ENCODE data around the gene CAVIN1.
"Not testable (repeated sequence)": the region's sequence is repeated elsewhere in the genome, so short reads cannot be mapped to it uniquely, and the experiment has no call there.

The CAVIN1 gene

DNA sequence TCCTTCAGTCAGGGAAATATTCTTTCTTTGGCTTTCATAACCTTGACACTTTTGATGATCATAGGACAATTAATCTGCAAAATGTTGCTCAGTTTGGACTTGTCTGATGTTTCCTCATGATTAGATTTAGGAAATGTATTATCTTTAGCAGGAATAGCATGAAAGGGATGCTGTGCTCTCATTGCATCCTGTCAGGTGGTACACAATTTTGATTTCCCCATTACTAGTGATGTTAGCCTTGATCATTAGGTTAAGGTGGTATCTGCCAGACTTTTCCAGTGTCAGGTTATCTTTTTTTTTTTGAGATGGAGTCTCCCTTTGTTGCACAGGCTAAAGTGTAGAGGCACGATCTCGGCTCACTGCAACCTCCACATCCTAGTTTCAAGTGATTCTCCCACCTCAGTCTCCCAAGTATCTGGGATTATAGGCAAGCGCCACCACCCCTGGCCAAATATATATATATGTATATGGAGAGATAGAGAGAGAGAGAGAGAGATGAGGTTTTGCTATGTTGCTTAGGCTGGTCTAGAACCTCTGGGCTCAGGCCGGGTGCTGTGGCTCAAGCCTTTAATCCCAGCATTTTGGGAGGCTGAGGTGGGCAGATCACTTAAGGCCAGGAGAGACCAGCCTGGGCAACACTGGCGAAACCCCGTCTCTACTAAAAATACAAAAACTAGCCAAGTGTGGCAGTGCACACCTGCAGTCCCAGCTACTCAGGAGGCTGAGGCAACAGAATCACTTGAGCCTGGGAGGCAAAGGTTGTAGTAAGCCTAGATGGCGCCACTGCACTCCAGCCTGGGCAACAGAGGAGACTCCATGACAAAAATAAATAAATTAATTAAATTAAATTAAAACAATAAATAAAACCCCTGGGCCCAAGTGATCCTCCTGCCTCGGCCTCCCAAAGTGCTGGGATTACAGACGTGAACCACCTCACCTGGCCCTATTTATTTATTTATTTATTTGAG lies 15.8 kb upstream of the CAVIN1 start:
- DNase-seq (ENCODE audit: low read depth, low spot score): no peak
- H3K4me3 ChIP-seq (ENCODE audit: low read length): no peak overlapping the region

DNA sequence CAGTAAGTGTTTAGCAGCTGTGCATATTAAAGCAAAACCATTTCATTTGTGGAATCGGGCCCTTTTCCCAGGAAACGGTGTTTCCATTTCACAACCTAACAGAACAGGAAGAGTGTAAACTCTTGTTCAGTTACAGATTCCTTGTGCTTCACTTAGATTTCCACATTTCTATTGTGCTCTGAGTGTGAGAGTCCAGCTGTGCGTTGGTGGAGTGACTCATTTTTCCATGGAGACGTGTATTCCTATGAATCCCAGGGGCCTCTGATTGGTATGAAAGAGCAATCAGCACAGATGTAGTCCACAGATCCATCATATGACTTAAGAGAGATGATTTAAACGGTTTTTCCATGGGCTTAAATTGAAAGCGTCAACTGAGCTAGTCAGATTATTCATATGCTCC lies 13.3 kb upstream of the CAVIN1 start:
- H3K4me3 ChIP-seq (ENCODE audit: low read length): no peak overlapping the region
- DNase-seq (ENCODE audit: low read depth, low spot score): no peak

DNA sequence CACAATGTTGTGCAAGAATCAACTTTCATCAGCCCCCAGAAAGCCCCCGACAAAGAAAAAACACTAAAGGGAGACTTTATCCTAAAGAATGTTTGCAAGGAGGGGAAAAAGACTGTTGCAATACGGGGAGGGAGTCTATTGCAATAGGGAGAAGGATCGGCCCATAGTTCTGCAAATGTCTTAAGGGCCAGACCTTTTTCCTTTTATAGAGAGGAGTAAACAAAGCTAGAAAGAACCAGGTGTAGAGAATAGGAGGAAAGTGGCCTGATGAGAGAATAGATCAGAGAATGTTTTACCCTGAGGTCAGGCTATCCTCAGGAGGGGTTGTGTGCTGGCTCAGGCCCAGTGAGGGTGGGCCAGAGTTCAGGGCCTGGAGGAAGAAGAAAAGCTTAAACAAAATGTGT lies 8.7 kb upstream of the CAVIN1 start:
- H3K4me3 ChIP-seq (ENCODE audit: low read length): no peak overlapping the region

GRCh38 chr17:42429726-42430447 lies 6.8 kb upstream of the CAVIN1 start:
- no peak overlapping the region for H3K4me3 ChIP-seq (ENCODE audit: low read length)
- DNase-seq (ENCODE audit: low read depth, low spot score): no peak

More for the DNA sequence above, 8.7 kb upstream of the CAVIN1 start:
- DNase-seq (ENCODE audit: low read depth, low spot score): no peak

DNA sequence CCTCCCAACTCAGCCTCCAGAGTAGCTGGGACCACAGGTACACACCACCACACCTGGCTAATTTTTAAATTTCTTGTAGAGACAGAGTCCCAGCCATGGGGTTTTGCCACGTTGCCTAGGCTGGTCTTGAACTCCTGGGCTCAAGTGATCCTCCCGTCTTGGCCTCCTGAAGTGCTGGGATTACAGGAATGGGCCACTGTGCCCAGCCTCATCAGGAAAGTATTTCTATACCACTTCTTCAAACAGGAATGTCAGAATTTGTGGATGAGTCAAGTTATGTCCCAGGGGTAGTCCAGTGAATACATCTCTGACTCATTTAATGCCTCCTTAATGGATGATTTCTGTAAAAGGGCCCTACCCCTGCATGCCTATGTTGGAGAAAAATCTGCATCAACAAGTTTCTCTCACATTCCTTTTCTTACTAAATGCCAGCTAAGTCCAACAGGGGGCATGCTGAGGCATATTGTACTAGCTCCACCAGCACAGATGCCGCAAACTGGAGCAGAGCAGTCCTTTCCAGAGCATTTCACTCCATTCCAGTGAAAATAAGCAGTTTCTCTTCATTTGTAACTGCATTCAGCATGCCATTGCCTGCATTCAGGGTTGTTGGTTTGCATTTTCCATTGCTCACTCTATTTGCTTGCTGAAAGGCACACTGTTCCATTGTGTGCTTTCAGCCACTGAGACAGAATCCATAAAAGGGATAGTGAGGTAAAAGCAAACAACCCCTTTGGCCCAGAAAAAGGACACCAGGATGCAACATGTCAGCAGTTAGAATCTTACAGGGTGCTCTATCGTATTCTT lies 5.3 kb upstream of the CAVIN1 start:
- peak; percentile 49 for DNase-seq (ENCODE audit: low read depth, low spot score)
- no peak overlapping the region for H3K4me3 ChIP-seq (ENCODE audit: low read length)

- H3K4me3 ChIP-seq (ENCODE audit: low read length): no peak overlapping the region
- no peak for DNase-seq (ENCODE audit: low read depth, low spot score)
Measured at GRCh38 chr17:42424991-42425610, 2.0 kb upstream of the CAVIN1 start.

GRCh38 chr17:42423766-42424165 lies 710 bp upstream of the CAVIN1 start:
- no peak for DNase-seq (ENCODE audit: low read depth, low spot score)
- H3K4me3 ChIP-seq (ENCODE audit: low read length): no peak overlapping the region

DNA sequence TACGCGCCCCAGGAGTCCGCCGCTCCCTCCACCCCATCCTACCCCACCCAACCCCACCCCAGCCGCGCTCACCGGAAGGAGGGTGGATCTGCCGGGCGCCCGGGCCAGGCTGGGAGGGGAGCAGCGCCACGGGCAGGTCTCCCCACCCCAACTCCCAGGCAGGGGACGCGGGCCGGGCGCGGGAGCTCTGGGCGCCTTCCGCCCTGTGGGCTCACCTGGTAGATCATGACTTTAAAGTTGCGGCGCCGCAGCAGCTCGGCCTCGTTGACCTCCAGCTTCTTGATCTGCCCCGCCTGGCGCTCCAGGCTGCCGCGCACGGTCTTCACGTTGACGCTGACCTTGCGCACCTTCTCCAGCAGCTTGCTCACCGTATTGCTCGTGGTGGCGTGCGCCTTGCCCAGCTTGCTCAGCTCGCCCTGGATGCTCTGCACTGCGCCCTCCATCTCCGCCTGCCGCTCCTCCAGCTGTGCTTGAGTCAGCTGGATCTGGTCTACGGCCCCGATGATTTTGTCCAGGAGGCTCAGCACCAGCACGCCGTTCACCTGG lies 571 bp downstream of the CAVIN1 start:
- peak overlapping the region; percentile 37 for H3K4me3 ChIP-seq (ENCODE audit: low read length)
- no peak for DNase-seq (ENCODE audit: low read depth, low spot score)

DNA sequence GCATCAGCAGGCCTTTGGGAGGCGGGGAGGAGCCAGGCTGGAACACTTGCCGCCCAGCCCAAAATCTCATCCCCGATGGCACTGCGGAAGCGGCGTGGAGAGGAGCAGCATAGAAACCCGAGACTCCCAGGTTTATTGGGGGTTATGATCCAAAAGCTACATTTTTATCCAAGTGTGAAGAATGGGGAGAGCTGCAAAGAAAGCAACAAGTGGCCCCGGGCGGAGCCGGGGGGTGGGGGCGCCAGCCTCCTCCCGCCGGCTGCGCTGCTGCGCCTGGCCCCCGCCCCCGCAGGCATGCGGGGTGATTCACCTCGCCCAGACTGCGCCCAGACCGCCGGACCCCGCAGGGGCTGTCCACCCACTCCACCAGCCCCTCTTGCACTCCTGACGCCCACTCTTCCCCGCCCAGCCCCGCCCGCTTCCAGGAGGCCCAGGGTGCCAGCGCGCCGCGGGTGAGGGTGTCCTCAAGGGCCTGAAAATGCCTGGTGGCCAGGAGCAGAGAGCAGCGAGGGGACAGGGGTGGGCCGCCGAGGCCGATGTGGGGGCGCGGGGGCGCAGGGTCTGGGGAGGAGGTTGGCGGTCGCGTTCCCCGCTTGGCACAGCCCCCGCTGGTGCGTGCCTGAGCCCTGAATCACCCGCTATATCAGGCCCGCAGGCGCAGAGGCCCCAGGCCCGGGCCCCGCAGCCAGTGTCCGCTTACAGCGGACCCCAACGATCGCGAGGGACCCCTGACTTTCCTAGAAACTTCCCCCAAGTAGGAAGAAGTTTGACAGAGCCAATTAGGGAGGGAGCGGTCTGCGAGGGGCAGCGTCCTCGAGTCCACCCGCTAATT lies 1.3 kb downstream of the CAVIN1 start:
- DNase-seq (ENCODE audit: low read depth, low spot score): no peak
- H3K4me3 ChIP-seq (ENCODE audit: low read length): no peak overlapping the region

DNA sequence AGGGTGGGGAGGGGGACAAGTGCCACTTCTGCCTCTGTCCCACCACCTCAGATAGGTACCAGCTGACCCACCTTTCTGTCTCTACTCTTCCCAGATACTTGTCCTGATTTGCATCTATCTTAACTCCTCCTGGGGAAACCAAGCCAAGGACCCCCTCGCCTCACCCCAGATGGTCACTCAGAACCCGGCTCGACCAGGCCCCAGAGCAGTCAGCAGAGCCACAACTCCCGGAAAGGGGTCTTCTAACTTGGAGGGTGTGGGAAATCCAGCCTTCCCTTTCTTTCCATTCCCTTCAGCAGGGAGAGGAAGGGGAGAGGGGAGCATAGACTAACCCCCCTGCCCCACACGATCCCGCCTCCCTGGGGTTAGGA lies 1.9 kb downstream of the CAVIN1 start:
- H3K4me3 ChIP-seq (ENCODE audit: low read length): no peak overlapping the region
- DNase-seq (ENCODE audit: low read depth, low spot score): no peak

- not testable (repeated sequence) for H3K4me3 ChIP-seq (ENCODE audit: low read length); DNase-seq (ENCODE audit: low read depth, low spot score)
Measured at GRCh38 chr17:42417981-42418380, 5.1 kb downstream of the CAVIN1 start.

- peak overlapping the region; percentile 56 for H3K4me3 ChIP-seq (ENCODE audit: low read length)
- peak; percentile 93 for DNase-seq (ENCODE audit: low read depth, low spot score)
Measured at GRCh38 chr17:42414704-42415409, 8.2 kb downstream of the CAVIN1 start.

DNA sequence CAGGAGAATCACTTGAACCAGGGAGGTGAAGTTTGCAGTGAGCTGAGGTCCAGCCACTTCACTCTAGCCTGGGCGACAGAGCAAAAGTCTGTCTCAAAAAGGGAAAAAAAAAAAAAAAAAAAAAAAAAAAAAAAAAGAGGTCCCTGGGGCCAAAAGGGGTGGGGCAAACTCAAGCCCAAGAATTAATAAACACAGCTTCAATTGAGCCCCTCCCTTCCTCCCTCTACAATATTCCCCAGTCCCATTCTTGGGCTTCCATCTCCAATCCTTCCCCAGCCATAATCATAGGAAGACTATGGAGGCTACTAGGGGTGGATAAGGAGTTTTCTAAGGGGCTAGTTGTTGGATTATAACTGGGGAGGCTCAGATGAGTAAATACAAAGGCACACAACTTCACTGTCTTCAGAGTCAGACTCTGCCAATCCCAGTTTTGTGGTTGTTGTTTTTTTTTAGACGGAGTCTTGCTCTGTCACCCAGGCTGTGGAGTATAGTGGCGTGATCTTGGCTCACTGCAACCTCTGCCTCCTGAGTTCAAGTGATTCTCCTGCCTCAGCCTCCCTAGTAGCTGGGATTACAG lies 9.5 kb downstream of the CAVIN1 start:
- no peak for DNase-seq (ENCODE audit: low read depth, low spot score)
- no peak overlapping the region for H3K4me3 ChIP-seq (ENCODE audit: low read length)

DNA sequence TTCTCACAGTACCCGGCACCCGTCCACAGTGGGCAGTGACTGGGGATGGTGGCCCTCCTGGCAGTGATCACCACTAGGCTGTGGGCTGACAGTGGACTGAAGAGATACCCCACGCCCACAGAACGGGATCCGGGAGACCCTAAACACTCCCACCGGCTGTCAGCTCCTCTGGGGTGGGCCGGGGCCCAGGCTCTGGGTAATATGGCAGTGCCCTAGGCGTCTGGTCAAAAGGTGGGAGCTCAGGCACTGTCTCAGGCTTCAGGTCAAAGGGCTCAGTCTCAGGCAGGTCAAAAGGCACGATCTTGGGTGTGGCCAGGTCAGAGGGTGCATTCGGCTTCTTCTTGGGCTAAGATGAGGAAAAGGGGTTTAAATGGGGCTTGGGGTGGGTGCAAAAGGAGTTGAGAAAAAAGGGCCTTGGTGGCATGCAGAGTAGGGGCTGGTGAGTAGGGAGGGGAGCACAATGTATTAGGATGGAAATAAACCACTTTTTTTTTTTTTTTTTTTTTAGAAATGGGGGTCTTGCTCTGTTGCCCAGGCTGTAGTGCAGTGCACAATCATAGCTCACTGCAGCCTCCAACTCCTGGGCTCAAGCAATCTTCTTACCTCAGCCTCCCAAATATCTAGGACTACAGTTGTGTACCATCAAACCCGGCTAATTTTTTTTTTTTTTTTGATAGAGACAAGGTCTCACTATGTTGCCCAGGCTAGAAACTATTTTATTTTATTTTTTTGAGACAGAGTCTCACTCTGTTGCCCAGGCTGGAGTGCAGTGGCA lies 11.0 kb downstream of the CAVIN1 start:
- no peak overlapping the region for H3K4me3 ChIP-seq (ENCODE audit: low read length)

DNA sequence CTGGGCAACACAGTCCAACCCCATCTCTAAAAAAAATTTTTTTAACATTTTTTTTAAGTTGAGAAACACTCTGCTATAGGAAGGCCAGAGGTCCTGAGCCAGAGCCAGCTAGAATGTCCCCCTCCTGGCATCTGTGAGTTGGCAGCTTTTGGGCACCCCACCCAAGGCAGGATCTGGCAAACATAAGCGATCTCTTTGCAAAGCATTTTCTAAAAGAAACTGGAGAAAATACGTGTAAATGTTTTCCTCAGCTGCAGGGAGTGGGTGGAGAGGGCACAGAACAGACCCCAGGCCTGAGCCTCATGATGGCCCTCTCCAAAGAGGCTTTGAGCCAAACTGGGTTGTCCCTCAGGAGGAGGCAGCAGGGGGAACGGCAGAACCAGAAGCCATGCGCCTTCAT lies 11.7 kb downstream of the CAVIN1 start:
- no peak for DNase-seq (ENCODE audit: low read depth, low spot score)

More for the DNA sequence above, 11.0 kb downstream of the CAVIN1 start:
- no peak for DNase-seq (ENCODE audit: low read depth, low spot score)

GRCh38 chr17:42410319-42410685 lies 12.8 kb downstream of the CAVIN1 start:
- no peak for DNase-seq (ENCODE audit: low read depth, low spot score)
- H3K4me3 ChIP-seq (ENCODE audit: low read length): no peak overlapping the region

More for the DNA sequence above, 11.7 kb downstream of the CAVIN1 start:
- no peak overlapping the region for H3K4me3 ChIP-seq (ENCODE audit: low read length)
